ENCODE results near the gene ARHGAP42.
"Not testable (repeated sequence)": the region's sequence is repeated elsewhere in the genome, so short reads cannot be mapped to it uniquely, and the experiment has no call there.

ARHGAP42 gene

GRCh38 chr11:100727410-100727809 lies 40.3 kb downstream of the ARHGAP42 start:
- no peak for DNase-seq

- DNase-seq = no peak
These were observed 43.2 kb downstream of the ARHGAP42 start for GRCh38 chr11:100730266-100730665.

GRCh38 chr11:100731471-100731870 lies 44.4 kb downstream of the ARHGAP42 start:
- no peak for DNase-seq

- DNase-seq = no peak
These were observed 45.9 kb downstream of the ARHGAP42 start for GRCh38 chr11:100732949-100733348.

- no peak for DNase-seq
These were observed 47.8 kb downstream of the ARHGAP42 start for GRCh38 chr11:100734743-100735527.

GRCh38 chr11:100735949-100736675 lies 49.0 kb downstream of the ARHGAP42 start:
- no peak for DNase-seq

GRCh38 chr11:100738701-100739270 lies 51.7 kb downstream of the ARHGAP42 start:
- DNase-seq = no peak

GRCh38 chr11:100739666-100740065 lies 52.6 kb downstream of the ARHGAP42 start:
- no peak for DNase-seq

GRCh38 chr11:100740440-100740839 lies 53.4 kb downstream of the ARHGAP42 start:
- no peak for DNase-seq

- no peak for DNase-seq
These were observed 55.0 kb downstream of the ARHGAP42 start for GRCh38 chr11:100741866-100742625.

- no peak for DNase-seq
These were observed 59.4 kb downstream of the ARHGAP42 start for GRCh38 chr11:100746448-100746847.

- DNase-seq = no peak
These were observed 61.1 kb downstream of the ARHGAP42 start for GRCh38 chr11:100748153-100748552.

- not testable (repeated sequence) for DNase-seq
These were observed 62.9 kb downstream of the ARHGAP42 start for GRCh38 chr11:100749887-100750565.

GRCh38 chr11:100750566-100750891 lies 63.4 kb downstream of the ARHGAP42 start:
- not testable (repeated sequence) for DNase-seq

GRCh38 chr11:100752371-100753171 lies 65.5 kb downstream of the ARHGAP42 start:
- DNase-seq = no peak

GRCh38 chr11:100753172-100753543 lies 66.1 kb downstream of the ARHGAP42 start:
- no peak for DNase-seq

- DNase-seq = no peak
These were observed 66.5 kb downstream of the ARHGAP42 start for GRCh38 chr11:100753571-100753970.

GRCh38 chr11:100756559-100756958 lies 69.5 kb downstream of the ARHGAP42 start:
- no peak for DNase-seq

GRCh38 chr11:100757646-100758045 lies 70.6 kb downstream of the ARHGAP42 start:
- DNase-seq = no peak

- DNase-seq = no peak
These were observed 72.0 kb downstream of the ARHGAP42 start for GRCh38 chr11:100759106-100759505.

- DNase-seq = no peak
These were observed 72.8 kb downstream of the ARHGAP42 start for GRCh38 chr11:100759856-100760255.

- no peak for DNase-seq
These were observed 73.7 kb downstream of the ARHGAP42 start for GRCh38 chr11:100760744-100761143.
